Mesenchymal stem cell (in vitro differentiated cells and primary cell): Measurements from ENCODE around the gene CTSD.

Experiments
- DNase-seq: peaks from one replicate; pipeline ENCODE4 v3.0.0-alpha.2; 2013
- H2AFZ ChIP-seq: one replicate; pipeline ENCODE4 v1.6.1; 2013; ENCODE audit warnings: low read depth, mild to moderate bottlenecking, control low read depth, inconsistent platforms, low read length, moderate library complexity
- H2AK5ac ChIP-seq: 2 replicates; pipeline ENCODE4 v1.6.1; 2013; ENCODE audit warnings: low read length, moderate library complexity, mild to moderate bottlenecking, inconsistent platforms; ENCODE audit not compliant: severe bottlenecking
- H2BK120ac ChIP-seq: one replicate; pipeline ENCODE4 v1.6.1; 2013; ENCODE audit warnings: low read depth, mild to moderate bottlenecking, inconsistent platforms, low read length, moderate library complexity
- H2BK12ac ChIP-seq, 2 experiments: one replicate each; pipeline ENCODE4 v1.6.1; 2013; ENCODE audit warnings: inconsistent platforms in 2 of 2, low read length in 2 of 2, mild to moderate bottlenecking in 2 of 2, moderate library complexity in 2 of 2, control low read depth in 1 of 2
- H2BK15ac ChIP-seq: one replicate; pipeline ENCODE4 v1.6.1; 2013; ENCODE audit warnings: mild to moderate bottlenecking, low read depth, inconsistent platforms; ENCODE audit not compliant: poor library complexity, severe bottlenecking
- H2BK5ac ChIP-seq: 2 replicates; pipeline ENCODE4 v1.6.1; 2013; ENCODE audit warnings: low read depth, mild to moderate bottlenecking, low read length, control low read depth, inconsistent platforms; ENCODE audit not compliant: poor library complexity, severe bottlenecking
- H3K14ac ChIP-seq, 2 experiments: one replicate each; pipeline ENCODE4 v1.6.1; 2013; ENCODE audit warnings: inconsistent platforms in 2 of 2, low read length in 2 of 2, control low read depth in 1 of 2, mild to moderate bottlenecking in 1 of 2, moderate library complexity in 1 of 2
- H3K18ac ChIP-seq, 2 experiments: one replicate each; pipeline ENCODE4 v1.6.1; 2013; ENCODE audit warnings: inconsistent platforms in 2 of 2, low read length in 2 of 2, control low read depth in 1 of 2, low read depth in 1 of 2, mild to moderate bottlenecking in 1 of 2
- H3K23ac ChIP-seq, 2 experiments: one replicate each; pipeline ENCODE4 v1.6.1; 2013; ENCODE audit warnings: inconsistent platforms in 2 of 2, low read length in 2 of 2, mild to moderate bottlenecking in 2 of 2, moderate library complexity in 2 of 2, control low read depth in 1 of 2
- H3K27ac ChIP-seq: 2 replicates; pipeline ENCODE4 v1.5.1; 2013; ENCODE audit warnings: mild to moderate bottlenecking, moderate library complexity, low read length, control low read depth, inconsistent platforms; ENCODE audit not compliant: poor library complexity, severe bottlenecking
- H3K27me3 ChIP-seq, 2 experiments: 2 replicates each; pipeline versions ENCODE4 v1.6.1 to v1.7.0; 2013; ENCODE audit warnings: low read length in 2 of 2, mild to moderate bottlenecking in 2 of 2, moderate library complexity in 2 of 2, control low read depth in 1 of 2, inconsistent platforms in 1 of 2; ENCODE audit not compliant: control insufficient read depth in 1 of 2, insufficient read depth in 1 of 2
- H3K36me3 ChIP-seq, 2 experiments: 2 replicates each; pipeline versions ENCODE4 v1.6.1 to v1.7.0; 2013; ENCODE audit warnings: low read length in 2 of 2, control low read depth in 1 of 2, inconsistent platforms in 1 of 2, low read depth in 1 of 2, mild to moderate bottlenecking in 1 of 2; ENCODE audit not compliant: insufficient read depth in 2 of 2, control insufficient read depth in 1 of 2
- H3K4ac ChIP-seq, 2 experiments: one replicate each; pipeline ENCODE4 v1.6.1; 2013; ENCODE audit warnings: inconsistent platforms in 2 of 2, low read length in 2 of 2, mild to moderate bottlenecking in 2 of 2, moderate library complexity in 2 of 2, control low read depth in 1 of 2, low read depth in 1 of 2
- H3K4me1 ChIP-seq: 2 replicates; pipeline ENCODE4 v1.6.1; 2013; ENCODE audit warnings: low read depth, low read length, control low read depth; ENCODE audit not compliant: control insufficient read depth, insufficient read depth
- H3K4me2 ChIP-seq: 2 replicates; pipeline ENCODE4 v1.6.1; 2013; ENCODE audit warnings: low read length, mild to moderate bottlenecking, inconsistent platforms; ENCODE audit not compliant: poor library complexity, severe bottlenecking
- H3K4me3 ChIP-seq, 2 experiments: 2 replicates each; pipeline versions ENCODE4 v1.5.1 to v1.7.0; 2013; ENCODE audit warnings: low read length in 2 of 2, mild to moderate bottlenecking in 2 of 2, control low read depth in 1 of 2, low read depth in 1 of 2; ENCODE audit not compliant: insufficient read depth in 1 of 2
- H3K79me1 ChIP-seq: replicated peaks from 2 replicates; pipeline ENCODE4 v1.6.1; 2013; ENCODE audit warnings: mild to moderate bottlenecking, control low read depth, low read length, inconsistent platforms; ENCODE audit not compliant: poor library complexity, severe bottlenecking
- H3K9ac ChIP-seq: 2 replicates; pipeline ENCODE4 v1.7.0; 2013; ENCODE audit warnings: mild to moderate bottlenecking, low read length, moderate library complexity
- H3K9me3 ChIP-seq: 2 replicates; pipeline ENCODE4 v1.7.0; 2013; ENCODE audit warnings: mild to moderate bottlenecking, low read length; ENCODE audit not compliant: control insufficient read depth
- H4K8ac ChIP-seq: one replicate; pipeline ENCODE4 v1.6.1; 2013; ENCODE audit warnings: inconsistent platforms, mild to moderate bottlenecking, low read length, moderate library complexity
- H4K91ac ChIP-seq: one replicate; pipeline ENCODE4 v1.6.1; 2013; ENCODE audit warnings: mild to moderate bottlenecking, low read length, inconsistent platforms
- WGBS: methylation state at CpG from one replicate; pipeline ENCODE4 v1.1.7; 2013; ENCODE audit warnings: mixed read lengths; 5-methylcytosine and 5-hydroxymethylcytosine counted together

CTSD gene

DNA sequence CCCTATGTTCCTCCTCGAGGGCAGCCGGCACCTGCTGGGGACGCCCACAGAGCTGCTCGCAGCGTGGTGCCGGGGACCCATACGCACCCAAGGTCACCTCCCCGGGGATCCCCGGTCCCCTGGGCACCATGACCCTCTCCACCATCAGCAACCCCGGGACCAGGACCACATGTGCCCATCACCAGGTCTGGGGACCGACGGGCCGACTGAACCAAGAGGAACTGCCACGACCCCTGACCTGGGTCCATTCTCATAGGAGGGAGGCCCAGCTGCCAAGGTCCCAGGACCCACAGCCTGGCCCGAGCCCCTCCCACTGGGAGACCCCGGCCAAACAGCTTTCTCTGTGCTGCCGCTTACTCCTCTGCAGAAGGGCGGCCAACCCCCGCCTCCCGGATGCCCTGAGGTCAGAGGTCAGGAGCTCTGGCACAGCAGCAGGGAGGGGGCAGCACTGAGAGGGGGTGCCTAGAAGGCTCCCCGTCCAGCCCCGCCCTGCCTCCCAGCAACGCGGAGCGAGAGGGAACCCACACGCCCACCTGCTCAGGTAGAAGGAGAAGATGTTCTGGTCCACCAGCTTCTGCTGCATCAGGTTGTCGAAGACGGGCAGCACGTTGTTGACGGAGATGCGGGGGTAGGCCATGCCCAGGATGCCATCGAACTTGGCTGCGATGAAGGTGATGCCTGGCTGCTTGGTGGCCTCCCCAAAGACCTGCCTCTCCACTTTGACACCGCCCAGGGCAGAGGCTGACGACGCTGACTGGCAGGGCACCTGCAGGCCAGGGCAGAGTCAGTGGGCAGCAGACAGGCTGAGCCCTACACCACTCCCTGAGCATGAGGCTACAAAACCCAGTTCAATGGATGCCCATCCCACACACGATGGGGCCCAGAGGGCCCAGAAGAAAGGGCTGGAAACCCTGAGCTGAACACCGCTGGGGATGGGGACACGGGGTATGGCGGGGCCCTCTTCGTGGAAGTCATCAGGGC is 6.6 kb downstream of the CTSD start:
- WGBS, result 95% methylated on average over 41 of the region's 41 CpGs
- no peak overlapping the region for H3K23ac ChIP-seq

GRCh38 chr11:1755692-1756561 is 7.8 kb downstream of the CTSD start:
- Histone ChIP-seq H3K9ac (no peak overlapping the region), H3K4me3 (no peak overlapping the region), H3K4ac (no peak overlapping the region), H3K27me3 (no peaks in the 10 kb centered on the region), H3K14ac (no peak overlapping the region), H2BK120ac (no peak overlapping the region), H4K8ac (no peak overlapping the region), H3K4me2 (no peak overlapping the region), H2AK5ac (no peak overlapping the region), H2BK5ac (no peak overlapping the region), H3K36me3 (peaks cover 81 to 99% of the 10 kb centered on the region in 2 experiments), H2BK12ac (peak overlapping the region in 1 of 2 experiments; percentile 13), H4K91ac (peak overlapping the region; percentile 29), H3K27ac (no peak overlapping the region), H3K18ac (peak overlapping the region in 1 of 2 experiments; percentile 41), H3K79me1 (peaks cover 35% of the 10 kb centered on the region), H2BK15ac (peak overlapping the region; percentile 58), H3K23ac (no peak overlapping the region), H3K4me1 (peaks cover 49% of the 10 kb centered on the region), H3K9me3 (no peaks in the 10 kb centered on the region), H2AFZ (no peak overlapping the region)
- 93% methylated on average over 16 of the region's 16 CpGs for WGBS
- no peak for DNase-seq

More for the DNA sequence above, 6.6 kb downstream of the CTSD start:
- no peak for DNase-seq
- Histone ChIP-seq H3K9me3 (no peaks in the 10 kb centered on the region), H2BK15ac (peak overlapping the region; percentile 34), H3K27me3 (no peaks in the 10 kb centered on the region), H3K4me3 (no peak overlapping the region), H4K8ac (peak overlapping the region; percentile 73), H3K18ac (peak overlapping the region in 1 of 2 experiments; percentile 52), H2BK5ac (no peak overlapping the region), H2AK5ac (no peak overlapping the region), H3K79me1 (peaks cover 41% of the 10 kb centered on the region), H2BK12ac (peak overlapping the region in 1 of 2 experiments; percentile 1), H4K91ac (peak overlapping the region; percentile 89), H2AFZ (no peak overlapping the region), H3K36me3 (peaks cover 81 to 99% of the 10 kb centered on the region in 2 experiments), H2BK120ac (no peak overlapping the region), H3K4ac (peak overlapping the region in 1 of 2 experiments; percentile 19), H3K4me1 (peaks cover 57% of the 10 kb centered on the region), H3K9ac (no peak overlapping the region), H3K14ac (no peak overlapping the region), H3K4me2 (no peak overlapping the region), H3K27ac (no peak overlapping the region)

- H2BK15ac ChIP-seq, result peak overlapping the region; percentile 58
- no peak overlapping the region for H3K9ac ChIP-seq
- H3K27ac ChIP-seq, result no peak overlapping the region
- DNase-seq, result no peak
- no peak overlapping the region for H3K4ac ChIP-seq
- H3K4me3 ChIP-seq, result no peak overlapping the region
- no peaks in the 10 kb centered on the region for H3K27me3 ChIP-seq
- no peak overlapping the region for H3K4me2 ChIP-seq
- no peak overlapping the region for H4K8ac ChIP-seq
- over 99% methylated on average over 9 of the region's 9 CpGs for WGBS
- peaks cover 76 to 97% of the 10 kb centered on the region in 2 experiments for H3K36me3 ChIP-seq
- no peak overlapping the region for H2BK12ac ChIP-seq
- no peak overlapping the region for H2BK120ac ChIP-seq
- no peak overlapping the region for H3K14ac ChIP-seq
- H3K4me1 ChIP-seq, result peaks cover 49% of the 10 kb centered on the region
- no peak overlapping the region for H2AK5ac ChIP-seq
- no peak overlapping the region for H4K91ac ChIP-seq
- H3K18ac ChIP-seq, result no peak overlapping the region
- H3K23ac ChIP-seq, result no peak overlapping the region
- H2BK5ac ChIP-seq, result no peak overlapping the region
- H2AFZ ChIP-seq, result no peak overlapping the region
- peaks cover 32% of the 10 kb centered on the region for H3K79me1 ChIP-seq
- no peaks in the 10 kb centered on the region for H3K9me3 ChIP-seq
Observed at GRCh38 chr11:1755344-1755691, 8.4 kb downstream of the CTSD start.
